Heart left ventricle (tissue), 13 donors: ENCODE results near the gene SP140.

Experiments
- POLR2A ChIP-seq, 2 donors: fragments of 450-650 bp; IDR thresholded peaks; one replicate each; pipeline ENCODE4 v1.6.1; 2017; ENCODE audit warnings: antibody characterized with exemption in 2 of 2, mild to moderate bottlenecking in 2 of 2, moderate library complexity in 2 of 2
- TF ChIP-seq, protein P1 (sequence below), 12 donors: fragments of 200-600 bp; sonication (generic) in 4 of 12; IDR thresholded peaks; one replicate each; pipeline versions ENCODE4 v1.5.0 to v1.8.0; 2018 to 2022; ENCODE audit warnings: antibody characterized with exemption in 12 of 12, mild to moderate bottlenecking in 5 of 12
- donor health status: ischemic (EF 13 %, LVEDD 7.1; RV severe dilation, severe dysfunction).
- donor health status: DM: no; HTN: yes; CAD: no.
- donor health status: DM: no; HTN: no; CAD: no.
- donor health status: ischemic (EF 25% LVEDD 6.9; RV normal size, moderate dysfunction).
- donor health status: ischemic (EF 25% LVEDD 5.7; RV mildly dilated, moderate dysfunction).
- donor health status: ischemic (EF 35%, LVEDD 5.7; RV mildly dilated, moderate dysfunction).
- donor health status: nonischemic (EF 11% LVEDD 7.7; RV severe dilation, severe dysfunction).
- donor health status: DM: yes; HTN: yes; CAD: no.
- donor health status: PGD.
- donor health status: ischemic (EF 29% LVEDD 5.4; RV normal size, mild dysfunction).
- donor health status: nonischemic (EF 23%, LVEDD 6.1; RV moderate dilation, normal function).

DNA sequence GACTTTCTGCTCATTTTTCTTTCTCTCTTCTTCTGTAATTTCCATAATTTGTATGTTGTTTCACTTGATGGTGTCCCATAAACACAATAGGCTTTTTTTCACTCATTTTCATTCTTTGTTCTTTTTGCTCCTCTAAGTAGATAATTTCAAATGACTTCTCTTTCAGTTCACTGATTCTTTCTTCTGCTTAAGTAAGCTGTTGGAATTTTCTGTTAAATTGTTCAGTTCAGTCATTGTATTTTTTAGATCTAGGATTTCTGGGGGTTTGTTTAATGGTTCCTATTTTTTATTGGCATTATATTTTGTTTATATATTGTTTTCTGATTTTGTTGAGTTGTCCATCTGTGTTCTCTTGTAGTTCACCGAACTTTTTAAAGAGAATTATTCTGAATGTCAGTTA is 120.9 kb downstream of the SP140 start:
- TF ChIP-seq POLR2A (IDR thresholded peaks at IDR 0.05), result no peak
- TF ChIP-seq, protein P1, sequence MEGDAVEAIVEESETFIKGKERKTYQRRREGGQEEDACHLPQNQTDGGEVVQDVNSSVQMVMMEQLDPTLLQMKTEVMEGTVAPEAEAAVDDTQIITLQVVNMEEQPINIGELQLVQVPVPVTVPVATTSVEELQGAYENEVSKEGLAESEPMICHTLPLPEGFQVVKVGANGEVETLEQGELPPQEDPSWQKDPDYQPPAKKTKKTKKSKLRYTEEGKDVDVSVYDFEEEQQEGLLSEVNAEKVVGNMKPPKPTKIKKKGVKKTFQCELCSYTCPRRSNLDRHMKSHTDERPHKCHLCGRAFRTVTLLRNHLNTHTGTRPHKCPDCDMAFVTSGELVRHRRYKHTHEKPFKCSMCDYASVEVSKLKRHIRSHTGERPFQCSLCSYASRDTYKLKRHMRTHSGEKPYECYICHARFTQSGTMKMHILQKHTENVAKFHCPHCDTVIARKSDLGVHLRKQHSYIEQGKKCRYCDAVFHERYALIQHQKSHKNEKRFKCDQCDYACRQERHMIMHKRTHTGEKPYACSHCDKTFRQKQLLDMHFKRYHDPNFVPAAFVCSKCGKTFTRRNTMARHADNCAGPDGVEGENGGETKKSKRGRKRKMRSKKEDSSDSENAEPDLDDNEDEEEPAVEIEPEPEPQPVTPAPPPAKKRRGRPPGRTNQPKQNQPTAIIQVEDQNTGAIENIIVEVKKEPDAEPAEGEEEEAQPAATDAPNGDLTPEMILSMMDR (IDR thresholded peaks at IDR 0.05), result no peak
